B cell (primary cell): Measurements from ENCODE around the gene VWA5B2. TPM values are rescaled to one million over a fixed set of nuclear protein-coding genes. Genes with fewer than 3 reads are reported as not detected.

Experiments used
- ATAC-seq: fragments of 200-7000 bp; cut with Tn5 transposase; one replicate; pipeline ENCODE4 v1.10.0; 2021; ENCODE audit warnings: low read depth, mild to moderate bottlenecking, moderate number of reproducible peaks, moderate library complexity
- CTCF ChIA-PET: fragments of 350-600 bp; sonication (Branson Sonifier 250); formaldehyde crosslinking; loops from one replicate; lab custom pipeline; 2021; ENCODE audit warnings: antibody characterized with exemption, inconsistent platforms; lab: Charles Lee
- POLR2A ChIA-PET: fragments of 350-600 bp; sonication (Branson Sonifier 250); formaldehyde crosslinking; loops from one replicate; lab custom pipeline; 2021; ENCODE audit warnings: antibody characterized with exemption; lab: Charles Lee
- DNase-seq: peaks from one replicate; pipeline ENCODE4 v3.0.0; 2013
- H2AFZ ChIP-seq: 2 replicates; pipeline ENCODE4 v1.6.1; 2012; ENCODE audit warnings: mild to moderate bottlenecking, low read depth, low read length; ENCODE audit not compliant: insufficient read depth, poor library complexity, severe bottlenecking
- H3K27ac ChIP-seq, 2 donors: 1 replicate in 1 of 2; 2 replicates in 1 of 2; pipeline ENCODE4 v1.5.1; 2012 to 2013; ENCODE audit warnings: low read length in 2 of 2, mild to moderate bottlenecking in 2 of 2, moderate library complexity in 1 of 2
- H3K27me3 ChIP-seq, 4 experiments: fragments of 200-600 bp in 1 of 4; sonication (generic) in 1 of 4; replicated peaks in 1 of 4; 1 replicate in 2 of 4; 2 replicates in 2 of 4; pipeline versions ENCODE4 v1.6.1 to v1.7.0; 2013 to 2016; ENCODE audit warnings: low read length in 3 of 4, mild to moderate bottlenecking in 2 of 4, mixed read lengths in 1 of 4, moderate library complexity in 1 of 4; ENCODE audit not compliant: insufficient read depth in 4 of 4, control insufficient read depth in 3 of 4; ENCODE audit errors: control extremely low read depth in 1 of 4
- H3K36me3 ChIP-seq, 2 experiments: replicated peaks in 1 of 2; 1 replicate in 1 of 2; 2 replicates in 1 of 2; pipeline versions ENCODE4 v1.6.1 to v1.7.1; 2013; ENCODE audit warnings: low read length in 1 of 2; ENCODE audit not compliant: insufficient read depth in 2 of 2, control insufficient read depth in 1 of 2; ENCODE audit errors: control extremely low read depth in 1 of 2, extremely low read depth in 1 of 2
- H3K4me1 ChIP-seq, 2 donors: fragments of 200-600 bp in 1 of 2; sonication (generic) in 1 of 2; 1 replicate in 1 of 2; 2 replicates in 1 of 2; pipeline versions ENCODE4 v1.5.1 to v1.6.1; 2013 to 2017; ENCODE audit warnings: low read length in 2 of 2; ENCODE audit not compliant: control insufficient read depth in 2 of 2, insufficient read depth in 2 of 2
- H3K4me2 ChIP-seq: replicated peaks from 2 replicates; pipeline ENCODE3; 2012; ENCODE audit warnings: mild to moderate bottlenecking, low read depth, low read length; ENCODE audit not compliant: poor library complexity, severe bottlenecking
- H3K4me3 ChIP-seq, 5 experiments: fragments of 200-600 bp in 1 of 5; sonication (generic) in 1 of 5; 1 replicate in 3 of 5; 2 replicates in 2 of 5; pipeline versions ENCODE4 v1.5.1 to v1.7.0; 2011 to 2016; ENCODE audit warnings: low read length in 4 of 5, mild to moderate bottlenecking in 4 of 5, low read depth in 2 of 5, control low read depth in 1 of 5, moderate library complexity in 1 of 5; ENCODE audit not compliant: insufficient read depth in 1 of 5; ENCODE audit errors: control extremely low read depth in 1 of 5, extremely low read depth in 1 of 5
- H3K79me2 ChIP-seq: fragments of 200-600 bp; sonication (generic); one replicate; pipeline ENCODE4 v1.6.0; 2016; ENCODE audit warnings: low read length; ENCODE audit not compliant: control insufficient read depth, insufficient read depth
- H3K9ac ChIP-seq: fragments of 200-600 bp; sonication (generic); 2 replicates; pipeline ENCODE4 v1.6.1; 2017; ENCODE audit warnings: mild to moderate bottlenecking, low read length, moderate library complexity
- H3K9me3 ChIP-seq, 3 donors: one replicate each; pipeline versions ENCODE4 v1.6.1 to v1.7.1; 2013; ENCODE audit warnings: low read length in 2 of 3; ENCODE audit not compliant: control insufficient read depth in 2 of 3, insufficient read depth in 1 of 3; ENCODE audit errors: control extremely low read depth in 1 of 3
- H4K20me1 ChIP-seq: 2 replicates; pipeline ENCODE4 v1.6.0; 2012; ENCODE audit warnings: mild to moderate bottlenecking, low read length; ENCODE audit not compliant: insufficient read depth, control insufficient read depth, poor library complexity, severe bottlenecking
- H3K27ac Mint-ChIP-seq: one replicate; pipeline ENCODE4 v1.8.0; 2021; ENCODE audit warnings: mixed read lengths
- H3K27me3 Mint-ChIP-seq: one replicate; pipeline ENCODE4 v1.8.0; 2021; ENCODE audit warnings: mixed read lengths
- H3K4me1 Mint-ChIP-seq: one replicate; pipeline ENCODE4 v1.8.0; 2021; ENCODE audit warnings: mixed read lengths
- H3K4me3 Mint-ChIP-seq: one replicate; pipeline ENCODE4 v1.8.0; 2021; ENCODE audit warnings: mixed read lengths
- H3K9me3 Mint-ChIP-seq: one replicate; pipeline ENCODE4 v1.8.0; 2022; ENCODE audit warnings: mixed read lengths; ENCODE audit not compliant: insufficient read depth
- EZH2 ChIP-seq: IDR thresholded peaks from 2 replicates; pipeline ENCODE4 v1.6.1; 2012; ENCODE audit warnings: borderline replicate concordance, low read depth, mild to moderate bottlenecking, moderate library complexity, low read length; ENCODE audit not compliant: insufficient read depth, poor library complexity, severe bottlenecking
- WGBS: methylation state at CpG from one replicate; pipeline ENCODE4 v1.1.5; 2013; ENCODE audit warnings: missing lambda C conversion rate; ENCODE audit not compliant: insufficient coverage; 5-methylcytosine and 5-hydroxymethylcytosine counted together
- intact Hi-C: fragments of 100-400 bp; cut with micrococcal nuclease; formaldehyde crosslinking; loops from one replicate; pipeline ENCODE4 v1.10.0; 2022
- polyA plus RNA-seq: library from polyadenylated mRNA; depleted of rRNA; stranded (reverse); fragments of >200 nt; gene quantifications from 2 replicates; pipeline ENCODE4 v1.2.3, GENCODE V29; 2012
- total RNA-seq, 2 donors: library from RNA; stranded (reverse); fragments of 120-200 nt in 1 of 2; gene quantifications; 1 replicate in 1 of 2; 2 replicates in 1 of 2; pipeline versions ENCODE4 v1.2.3 to v1.2.4, GENCODE V29; 2013 to 2022
- TF ChIP-seq, protein P1 (sequence below): fragments of 200-600 bp; IDR thresholded peaks from one replicate; pipeline ENCODE4 v1.8.0; 2022; ENCODE audit warnings: antibody characterized with exemption, mild to moderate bottlenecking

Gene VWA5B2
- total and polyA plus RNA-seq, 2 donors (not counting 1 experiment from before 2014, with no cell fraction given) = 0.10 to 0.37 TPM

- no peak overlapping the region for H3K4me3 Mint-ChIP-seq
- Histone ChIP-seq H3K4me3 (no peak overlapping the region), H3K4me2 (no peak overlapping the region), H4K20me1 (no peaks in the 10 kb centered on the region), H3K36me3 (no peaks in the 10 kb centered on the region), H3K9me3 (no peaks in the 10 kb centered on the region), H3K27ac (no peak overlapping the region), H3K4me1 (peaks cover 0 to 10% of the 10 kb centered on the region in 2 donors), H3K9ac (no peak overlapping the region), H3K79me2 (no peaks in the 10 kb centered on the region), H3K27me3 (peaks cover 0 to 40% (median 23%) of the 10 kb centered on the region in 4 experiments), H2AFZ (no peak overlapping the region)
- ChIA-PET POLR2A (no interaction called here), CTCF (interaction anchor here (1.7 kb wide), 1 partner anchor 8 kb away, joined by 7 read pairs; no protein-coding TSS in a partner anchor)
- no peak overlapping the region for H3K27ac Mint-ChIP-seq
- no peak for TF ChIP-seq EZH2
- no peaks in the 10 kb centered on the region for H3K9me3 Mint-ChIP-seq
- no peak for ATAC-seq
- WGBS = 58% methylated on average over 4 of the region's 4 CpGs
- H3K27me3 Mint-ChIP-seq = peaks cover 27% of the 10 kb centered on the region
- DNase-seq = no peak
- H3K4me1 Mint-ChIP-seq = peaks cover 9% of the 10 kb centered on the region
- intact Hi-C loops = no loop called here
Measured at GRCh38 chr3:184235381-184236032, 6.1 kb downstream of the VWA5B2 start.

DNA sequence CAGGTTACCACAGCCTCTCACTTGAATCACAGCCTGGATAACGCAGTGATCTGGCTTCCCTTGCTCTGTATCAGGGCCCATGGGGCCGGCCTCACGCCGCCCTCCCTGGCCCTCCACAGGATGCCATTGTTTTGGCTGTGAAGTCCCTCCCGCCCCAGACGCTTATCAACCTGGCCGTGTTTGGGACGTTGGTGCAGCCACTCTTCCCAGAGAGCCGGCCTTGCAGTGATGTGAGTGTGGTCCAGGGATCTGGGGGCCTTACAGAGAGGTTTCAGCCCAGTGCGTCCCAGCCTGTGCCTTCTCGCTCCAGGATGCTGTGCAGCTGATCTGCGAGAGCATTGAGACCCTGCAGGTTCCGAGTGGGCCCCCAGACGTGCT lies 6.6 kb downstream of the VWA5B2 start:
- Histone ChIP-seq H3K27ac (no peak overlapping the region), H2AFZ (no peak overlapping the region), H3K36me3 (no peaks in the 10 kb centered on the region), H3K27me3 (peaks cover 0 to 37% (median 21%) of the 10 kb centered on the region in 4 experiments), H3K79me2 (no peaks in the 10 kb centered on the region), H3K4me3 (no peak overlapping the region), H3K9me3 (no peaks in the 10 kb centered on the region), H4K20me1 (no peaks in the 10 kb centered on the region), H3K9ac (no peak overlapping the region), H3K4me1 (peaks cover 0 to 5% of the 10 kb centered on the region in 2 donors), H3K4me2 (no peak overlapping the region)
- ATAC-seq (no peak), DNase-seq (no peak)
- intact Hi-C loops = no loop called here
- ChIA-PET CTCF (interaction anchor here (1.7 to 2.9 kb wide), 2 partner anchors 8 to 14 kb away, joined by 7 to 9 read pairs; partner anchors contain the start of gene EEF1AKMT4), POLR2A (no interaction called here)
- TF ChIP-seq, protein P1, sequence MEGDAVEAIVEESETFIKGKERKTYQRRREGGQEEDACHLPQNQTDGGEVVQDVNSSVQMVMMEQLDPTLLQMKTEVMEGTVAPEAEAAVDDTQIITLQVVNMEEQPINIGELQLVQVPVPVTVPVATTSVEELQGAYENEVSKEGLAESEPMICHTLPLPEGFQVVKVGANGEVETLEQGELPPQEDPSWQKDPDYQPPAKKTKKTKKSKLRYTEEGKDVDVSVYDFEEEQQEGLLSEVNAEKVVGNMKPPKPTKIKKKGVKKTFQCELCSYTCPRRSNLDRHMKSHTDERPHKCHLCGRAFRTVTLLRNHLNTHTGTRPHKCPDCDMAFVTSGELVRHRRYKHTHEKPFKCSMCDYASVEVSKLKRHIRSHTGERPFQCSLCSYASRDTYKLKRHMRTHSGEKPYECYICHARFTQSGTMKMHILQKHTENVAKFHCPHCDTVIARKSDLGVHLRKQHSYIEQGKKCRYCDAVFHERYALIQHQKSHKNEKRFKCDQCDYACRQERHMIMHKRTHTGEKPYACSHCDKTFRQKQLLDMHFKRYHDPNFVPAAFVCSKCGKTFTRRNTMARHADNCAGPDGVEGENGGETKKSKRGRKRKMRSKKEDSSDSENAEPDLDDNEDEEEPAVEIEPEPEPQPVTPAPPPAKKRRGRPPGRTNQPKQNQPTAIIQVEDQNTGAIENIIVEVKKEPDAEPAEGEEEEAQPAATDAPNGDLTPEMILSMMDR = no peak
- no peak for TF ChIP-seq EZH2
- whole genome bisulfite sequencing = 89% methylated on average over 14 of the region's 14 CpGs
- H3K27ac Mint-ChIP-seq = no peak overlapping the region
- H3K27me3 Mint-ChIP-seq = peaks cover 25% of the 10 kb centered on the region
- H3K9me3 Mint-ChIP-seq = no peaks in the 10 kb centered on the region
- peaks cover 7% of the 10 kb centered on the region for H3K4me1 Mint-ChIP-seq
- no peak overlapping the region for H3K4me3 Mint-ChIP-seq
